GM21737 (cell line): Measurements from ENCODE around the gene JAGN1.
"Not testable (repeated sequence)": the region's sequence is repeated elsewhere in the genome, so short reads cannot be mapped to it uniquely, and the experiment has no call there.

Experiments used
- ATAC-seq: cut with Tn5 transposase; IDR thresholded peaks from one replicate; pipeline ENCODE4 v1.9.1; 2021; ENCODE audit warnings: mild to moderate bottlenecking, moderate library complexity; ENCODE audit not compliant: unreplicated experiment

Gene JAGN1

GRCh38 chr3:9866639-9867038 lies 23.8 kb upstream of the JAGN1 start:
- ATAC-seq: no peak

DNA sequence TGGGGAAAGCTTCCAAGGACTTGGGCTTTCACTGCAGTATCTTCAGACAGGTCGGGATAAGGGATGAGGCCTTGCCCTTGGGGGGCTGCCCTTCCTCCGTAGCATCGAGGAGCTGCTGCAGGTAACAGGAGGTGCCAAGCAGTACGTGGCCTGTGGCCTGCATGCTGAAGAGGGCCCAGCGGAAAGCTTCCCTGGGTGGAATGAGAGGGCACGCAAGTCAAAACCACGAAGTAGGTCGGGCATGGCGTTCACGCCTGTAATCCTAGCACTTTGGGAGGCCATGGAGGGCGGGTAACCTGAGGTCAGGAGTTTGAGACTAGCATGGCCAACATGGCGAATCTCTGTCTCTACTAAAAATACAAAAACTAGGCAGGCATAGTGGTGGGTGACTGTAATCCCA lies 23.3 kb upstream of the JAGN1 start:
- ATAC-seq: no peak

DNA sequence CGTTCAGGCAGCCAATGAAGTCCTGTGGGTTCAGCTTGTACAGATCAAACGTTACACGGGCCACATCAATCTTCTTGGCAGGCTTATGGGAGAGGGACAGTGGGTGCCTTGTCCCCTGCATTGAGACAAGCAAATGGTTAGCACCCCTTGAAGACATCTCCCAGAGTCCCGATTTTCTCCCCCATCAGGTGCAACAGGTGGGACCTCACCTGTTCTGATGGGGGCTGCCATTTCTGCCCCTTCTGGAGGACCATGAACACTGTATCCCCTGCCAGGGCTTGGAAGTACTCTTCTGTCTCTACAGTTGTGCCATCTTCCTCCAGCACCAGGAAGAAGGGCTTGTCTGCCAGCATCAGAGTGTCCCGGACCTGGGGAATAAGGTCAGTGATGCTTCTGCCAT lies 20.5 kb upstream of the JAGN1 start:
- no peak for ATAC-seq

DNA sequence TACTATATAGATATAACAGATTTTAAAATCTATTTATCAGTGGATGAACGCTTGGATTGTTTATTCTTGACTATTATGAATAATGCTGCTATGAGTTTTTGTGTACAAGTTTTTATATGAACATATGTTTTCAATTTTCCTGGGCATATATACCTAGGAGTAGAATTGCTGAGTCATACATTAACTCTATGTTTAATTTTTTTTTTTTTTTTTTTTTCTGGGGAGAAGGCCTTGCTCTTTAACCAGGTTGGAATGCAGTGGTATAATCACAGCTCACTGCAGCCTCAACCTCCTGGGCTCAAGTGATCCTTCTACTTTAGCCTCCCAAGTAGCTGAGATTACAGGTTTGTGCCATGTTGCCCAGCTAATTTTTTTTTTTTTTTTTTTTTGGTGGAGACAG lies 19.4 kb upstream of the JAGN1 start:
- no peak for ATAC-seq

GRCh38 chr3:9872067-9872466 lies 18.3 kb upstream of the JAGN1 start:
- ATAC-seq: not testable (repeated sequence)

DNA sequence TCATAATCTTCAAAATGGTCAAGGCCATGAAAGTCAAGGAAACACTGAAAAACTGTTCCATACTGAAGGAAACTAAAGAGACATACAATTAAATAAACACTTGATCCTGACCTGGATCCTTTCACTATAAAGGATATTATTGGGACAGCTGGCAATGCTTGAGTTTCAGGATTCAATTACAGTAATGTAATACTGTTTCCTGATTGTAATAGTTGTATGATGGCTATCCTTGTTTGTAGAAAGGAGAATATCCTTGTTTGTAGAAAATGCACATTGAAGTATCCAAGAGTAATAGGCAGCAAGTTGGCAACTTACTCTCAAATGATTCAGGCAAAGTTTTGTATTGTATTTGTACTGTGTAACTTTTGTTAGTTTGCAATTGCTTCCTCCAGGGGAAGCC lies 15.0 kb upstream of the JAGN1 start:
- ATAC-seq: no peak

- not testable (repeated sequence) for ATAC-seq
These were observed 14.2 kb upstream of the JAGN1 start for GRCh38 chr3:9876255-9876654.

GRCh38 chr3:9876991-9877390 lies 13.4 kb upstream of the JAGN1 start:
- no peak for ATAC-seq

- ATAC-seq: no peak
These were observed 11.7 kb upstream of the JAGN1 start for GRCh38 chr3:9878700-9879099.

- ATAC-seq: no peak
These were observed 10.4 kb upstream of the JAGN1 start, which contains the start of gene CIDEC for GRCh38 chr3:9879830-9880549. Gene CIDEC (minus strand): TSS chr3:9880253. CDS start chr3:9878486, 1,767 bp downstream.

DNA sequence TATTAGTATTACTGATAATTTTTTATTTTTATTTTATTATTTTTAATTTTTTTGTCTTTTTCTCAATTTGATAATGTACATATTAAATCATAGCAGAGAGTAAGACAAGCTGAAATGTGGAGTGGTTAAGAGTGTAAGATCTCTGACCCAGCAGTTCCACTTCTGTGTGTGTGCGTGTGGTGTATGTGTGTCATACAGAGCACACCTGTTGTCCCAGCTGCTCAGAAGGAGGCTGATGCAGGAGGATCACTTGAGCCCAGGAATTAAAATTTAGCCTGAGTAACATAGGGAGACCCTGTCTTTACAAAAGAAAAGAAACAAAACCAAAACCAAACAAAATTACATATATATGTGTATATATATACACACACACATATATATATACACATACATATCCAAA lies 9.0 kb upstream of the JAGN1 start:
- ATAC-seq: no peak

GRCh38 chr3:9883706-9884554 lies 6.5 kb upstream of the JAGN1 start:
- ATAC-seq: no peak

DNA sequence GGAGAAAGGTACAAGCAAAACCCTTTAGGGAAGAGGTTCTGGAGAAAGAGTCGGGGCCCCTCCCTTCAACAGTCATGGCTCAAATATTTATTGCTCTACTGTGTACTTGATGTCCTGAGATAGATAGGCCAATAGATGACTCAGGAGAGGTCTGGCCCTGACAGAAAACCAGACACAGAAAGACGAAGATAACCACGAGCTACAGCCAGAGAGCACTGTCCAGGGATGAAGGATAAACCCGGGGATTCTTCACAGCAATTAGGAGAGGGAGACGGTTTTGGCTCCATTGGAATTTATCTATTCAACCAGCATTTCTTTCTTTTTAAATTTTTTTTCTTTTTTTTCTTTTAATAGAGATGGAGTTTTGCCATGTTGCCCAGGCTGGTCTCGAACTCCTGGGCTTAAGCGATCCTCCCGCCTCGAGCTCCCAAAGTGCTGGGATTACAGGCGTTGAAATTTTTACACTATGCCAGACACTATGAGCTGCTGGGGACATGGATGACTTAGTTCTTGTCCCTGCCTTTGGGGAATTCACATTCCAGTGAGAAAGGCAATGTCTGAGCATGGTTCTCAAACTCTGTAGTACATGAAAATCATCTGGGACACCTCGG lies 5.8 kb upstream of the JAGN1 start:
- no peak for ATAC-seq

- no peak for ATAC-seq
These were observed 4.1 kb upstream of the JAGN1 start for GRCh38 chr3:9886328-9886727.

DNA sequence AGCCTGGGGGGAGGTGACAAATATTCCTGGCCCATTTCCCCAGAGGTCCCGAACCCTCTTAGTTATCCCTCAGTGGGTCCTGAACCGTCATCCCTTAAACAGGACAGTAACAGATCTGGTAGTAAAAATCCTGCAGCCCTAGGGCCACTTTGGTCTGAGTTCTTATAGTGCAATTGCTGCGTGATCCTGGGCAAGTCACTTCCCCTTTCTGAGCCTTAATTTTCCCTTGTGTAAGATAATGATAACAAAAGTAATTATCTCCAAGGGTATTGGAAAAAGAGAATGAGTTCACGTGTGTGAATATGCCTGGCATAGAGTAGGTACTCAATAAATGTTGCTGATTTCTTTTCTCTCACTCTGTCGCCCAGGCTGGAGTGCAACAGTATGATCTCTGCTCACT lies 2.9 kb upstream of the JAGN1 start:
- ATAC-seq: no peak

- ATAC-seq: no peak
These were observed 1.9 kb upstream of the JAGN1 start for GRCh38 chr3:9888540-9888939.

GRCh38 chr3:9889405-9889804 lies 1.0 kb upstream of the JAGN1 start:
- no peak for ATAC-seq

GRCh38 chr3:9891072-9891622 lies 737 bp downstream of the JAGN1 start:
- ATAC-seq: no peak

DNA sequence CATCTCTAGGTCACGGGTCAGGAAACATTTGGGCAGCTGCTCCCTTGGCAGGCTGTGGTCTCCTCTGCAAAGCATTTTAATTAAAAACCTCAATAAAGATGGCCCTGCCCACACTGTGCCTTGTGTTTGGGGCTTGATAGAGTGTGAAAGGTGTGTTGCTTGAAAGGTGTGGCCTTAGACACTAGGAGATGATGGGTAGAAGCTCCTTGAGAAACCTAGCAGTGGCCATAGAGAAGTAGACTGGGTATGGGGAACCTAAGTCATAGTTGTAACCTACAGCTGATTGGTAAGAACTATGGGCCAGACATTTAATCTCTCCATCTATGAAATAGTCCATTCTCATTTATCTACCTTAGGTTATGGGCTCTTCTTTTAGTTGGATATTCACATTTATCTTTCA lies 3.3 kb downstream of the JAGN1 start:
- no peak for ATAC-seq

DNA sequence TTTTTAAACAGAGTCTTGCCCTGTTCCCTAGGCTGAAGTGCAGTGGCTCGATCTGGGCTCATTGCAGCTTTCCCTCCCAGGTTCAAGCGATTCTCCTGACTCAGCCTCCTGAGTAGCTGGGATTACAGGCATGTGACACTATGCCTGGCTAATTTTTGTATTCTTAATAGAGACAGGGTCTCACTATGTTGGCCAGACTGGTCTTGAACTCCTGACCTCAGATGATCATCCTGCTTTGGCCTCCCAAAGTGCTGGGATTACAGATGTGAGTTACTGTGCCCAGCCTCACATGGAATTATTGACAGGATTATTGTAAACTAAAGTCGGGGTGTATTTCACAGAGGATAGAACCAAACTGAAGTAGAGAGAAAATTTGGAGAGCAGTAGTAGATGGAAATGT lies 5.3 kb downstream of the JAGN1 start:
- ATAC-seq: not testable (repeated sequence)

DNA sequence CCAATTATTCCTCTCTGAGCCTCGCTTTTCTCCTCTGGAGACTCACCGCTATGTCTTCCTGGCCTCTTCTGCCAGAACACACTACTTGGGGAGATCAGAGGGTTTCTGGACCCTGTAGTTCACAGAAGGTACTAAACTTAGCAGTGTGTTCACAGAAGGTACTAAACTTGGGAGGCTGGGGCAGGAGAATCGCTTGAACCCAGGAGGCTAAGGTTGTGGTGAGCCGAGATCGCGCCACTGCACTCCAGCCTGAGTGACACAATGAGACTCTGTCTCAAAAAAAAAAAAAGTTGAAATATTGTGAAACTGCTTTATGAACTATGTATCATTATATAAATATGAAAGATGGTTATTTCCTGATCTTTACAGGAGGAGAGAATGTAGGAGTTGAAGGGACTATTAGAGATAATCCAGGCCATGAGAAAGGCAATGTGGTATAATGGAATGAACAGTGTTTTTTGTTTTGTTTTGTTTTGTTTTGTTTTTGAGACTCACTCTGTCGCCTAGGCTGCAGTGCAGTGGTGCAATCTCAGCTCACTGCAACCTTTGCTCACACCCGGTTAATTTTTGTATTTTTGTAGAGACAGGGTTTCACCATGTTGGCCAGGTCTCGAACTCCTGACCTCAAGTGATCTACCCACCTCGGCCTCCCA lies 6.5 kb downstream of the JAGN1 start:
- ATAC-seq: not testable (repeated sequence)
